K562 (cell line): ENCODE data around the gene GNB2. TPM values are rescaled to one million over a fixed set of nuclear protein-coding genes. Genes with fewer than 3 reads are reported as not detected.

Experiments
- ERF ChIP-seq: fragments of 450-650 bp; formaldehyde crosslinking; IDR thresholded peaks from 2 replicates; pipeline ENCODE4 v1.4.0; 2020; ENCODE audit warnings: mild to moderate bottlenecking, mixed read lengths
- GMEB1 ChIP-seq: fragments of 250-450 bp; sonication (Bioruptor Pico); IDR thresholded peaks from 2 replicates; pipeline ENCODE4 v1.4.0; 2020; ENCODE audit warnings: mild to moderate bottlenecking
- HMBOX1 ChIP-seq: sonication (generic); IDR thresholded peaks from 2 replicates; pipeline ENCODE4 v1.6.1; 2016
- HMG20A ChIP-seq: fragments of 450-650 bp; formaldehyde crosslinking; conservative IDR thresholded peaks from 2 replicates; pipeline ENCODE4 v1.4.0; 2020; ENCODE audit warnings: mild to moderate bottlenecking, mixed read lengths
- HMGN3 ChIP-seq: IDR thresholded peaks from 2 replicates; pipeline ENCODE4 v1.6.1; 2011; ENCODE audit warnings: borderline replicate concordance, low read depth, mild to moderate bottlenecking, mixed read lengths, low read length; ENCODE audit not compliant: insufficient read length; ENCODE audit errors: extremely low read depth
- MCM3 ChIP-seq: fragments of 450-650 bp; IDR thresholded peaks from 2 replicates; pipeline ENCODE4 v1.6.1; 2016
- RNF219 ChIP-seq: fragments of 250-450 bp; sonication (Bioruptor Pico); IDR thresholded peaks from 2 replicates; pipeline ENCODE4 v1.5.0; 2022; ENCODE audit warnings: mild to moderate bottlenecking
- SMARCC2 ChIP-seq: fragments of 450-650 bp; IDR thresholded peaks from 2 replicates; pipeline ENCODE4 v1.6.1; 2017; ENCODE audit warnings: antibody characterized with exemption, moderate library complexity, mild to moderate bottlenecking, low read depth
- SP1 ChIP-seq: sonication (generic); formaldehyde crosslinking; IDR thresholded peaks from 2 replicates; pipeline ENCODE4 v1.8.1; 2022; ENCODE audit warnings: mild to moderate bottlenecking, missing genetic modification reagents
- ZNF217 ChIP-seq: sonication (generic); formaldehyde crosslinking; IDR thresholded peaks from 2 replicates; pipeline ENCODE4 v1.8.0; 2022; ENCODE audit warnings: mild to moderate bottlenecking, missing genetic modification reagents
- ZNF318 ChIP-seq, 2 experiments: fragments of 450-650 bp; IDR thresholded peaks; 2 replicates each; pipeline ENCODE4 v1.6.1; 2016; ENCODE audit warnings: mild to moderate bottlenecking in 2 of 2, borderline replicate concordance in 1 of 2, low read depth in 1 of 2, moderate library complexity in 1 of 2
- ZNF584 ChIP-seq: fragments of 200-800 bp; sonication (Bioruptor generic); IDR thresholded peaks from 2 replicates; pipeline ENCODE4 v1.6.1; 2016; ENCODE audit warnings: low read depth, mild to moderate bottlenecking, missing genetic modification characterization, missing compliant biosample characterization
- ZNF785 ChIP-seq: fragments of 250-450 bp; sonication (Bioruptor Pico); IDR thresholded peaks from 2 replicates; pipeline ENCODE4 v1.4.0; 2020; ENCODE audit warnings: mild to moderate bottlenecking
- polyA plus RNA-seq, 8 experiments: library from polyadenylated mRNA; depleted of rRNA in 4 of 8; stranded (reverse) in 5 of 8; unstranded in 3 of 8; fragments of >200 nt; fragmentation: Nextera tagmentation in 2 of 8; fragmentation: Illumina TruSeq in 1 of 8; extraction: Ambion mirVana in 2 of 8; extraction: Trizol in 1 of 8; gene quantifications; 2 replicates each; pipeline versions ENCODE4 v1.2.1 to v1.2.3, GENCODE V29; 2011 to 2014; ENCODE audit warnings: inconsistent platforms in 1 of 8, missing spikeins in 1 of 8
- total RNA-seq, 7 experiments: library from RNA; depleted of rRNA in 6 of 7; stranded (reverse); fragments of >200 nt in 6 of 7; fragmentation: Illumina TruSeq in 2 of 7; extraction: Trizol in 2 of 7; gene quantifications; 2 replicates each; pipeline versions ENCODE4 v1.2.1 to v1.2.3, GENCODE V29; 2011 to 2021; ENCODE audit warnings: low replicate concordance in 1 of 7

The GNB2 gene
- total and polyA plus RNA-seq, 9 of the 15 experiments (the other 6 are each of a cell fraction or from before 2014, with no cell fraction given), result 0.65 to 320 (median 104) TPM

- no peak for TF ChIP-seq ZNF584
- TF ChIP-seq SMARCC2, result no peak
- peak; percentile 32 for TF ChIP-seq HMGN3
- no peak for TF ChIP-seq ZNF217 (CRISPR knock-in tag)
- no peak for TF ChIP-seq HMBOX1
- no peak for TF ChIP-seq RNF219 (CRISPR knock-in tag)
- no peak for TF ChIP-seq ZNF318 (IDR thresholded peaks at IDR 0.05; ENCODE audit: borderline replicate concordance in 1 of 2, low read depth in 1 of 2)
- TF ChIP-seq ZNF785, result no peak
- TF ChIP-seq HMG20A, result no peak
- no peak for TF ChIP-seq SP1 (CRISPR knock-in tag)
- TF ChIP-seq MCM3, result no peak
- no peak for TF ChIP-seq GMEB1 (CRISPR knock-in tag)
- TF ChIP-seq ERF (CRISPR knock-in tag), result no peak
These were observed 8.7 kb downstream of the GNB2 start (continued) for GRCh38 chr7:100682228-100682741.
